HFFc6 (cell line): ENCODE results near the gene MRPL32. TPM values are rescaled to one million over a fixed set of nuclear protein-coding genes. Genes with fewer than 3 reads are reported as not detected.

Source experiments
- DNase-seq: peaks from one replicate; pipeline ENCODE4 v3.0.0-alpha.2; 2018
- H3K27ac Mint-ChIP-seq: 2 replicates; pipeline ENCODE4 v1.8.0; 2020; ENCODE audit warnings: mild to moderate bottlenecking, mixed read lengths
- H3K27me3 Mint-ChIP-seq: 2 replicates; pipeline ENCODE4 v1.8.0; 2021; ENCODE audit warnings: mild to moderate bottlenecking, moderate library complexity, mixed read lengths; ENCODE audit not compliant: insufficient read depth
- H3K36me3 Mint-ChIP-seq: 2 replicates; pipeline ENCODE4 v1.8.0; 2021; ENCODE audit warnings: low read depth, mixed read lengths
- H3K4me1 Mint-ChIP-seq: 2 replicates; pipeline ENCODE4 v1.8.0; 2020; ENCODE audit warnings: low read depth, mixed read lengths
- H3K4me3 Mint-ChIP-seq: 2 replicates; pipeline ENCODE4 v1.8.0; 2020; ENCODE audit warnings: mild to moderate bottlenecking, moderate library complexity, mixed read lengths
- H3K9me3 Mint-ChIP-seq: 2 replicates; pipeline ENCODE4 v1.8.0; 2020; ENCODE audit warnings: mild to moderate bottlenecking, mixed read lengths
- CTCF ChIP-seq: fragments of 200-600 bp; sonication (generic); IDR thresholded peaks from 2 replicates; pipeline ENCODE4 v1.5.0; 2021; ENCODE audit warnings: antibody characterized with exemption, mild to moderate bottlenecking
- total RNA-seq, 6 experiments: library from RNA; stranded (reverse); fragmentation: NEBNext Ultra II Directional; extraction: Animal tissue kit (Norgen Biotek cat#: 25700); gene quantifications; 2 replicates in 1 of 6; 3 replicates in 5 of 6; pipeline ENCODE4 v1.2.3, GENCODE V29; 2021

MRPL32 gene
- total RNA-seq, 6 experiments from 2014 or later = 49.2 to 69.6 (median 58.8) TPM

DNA sequence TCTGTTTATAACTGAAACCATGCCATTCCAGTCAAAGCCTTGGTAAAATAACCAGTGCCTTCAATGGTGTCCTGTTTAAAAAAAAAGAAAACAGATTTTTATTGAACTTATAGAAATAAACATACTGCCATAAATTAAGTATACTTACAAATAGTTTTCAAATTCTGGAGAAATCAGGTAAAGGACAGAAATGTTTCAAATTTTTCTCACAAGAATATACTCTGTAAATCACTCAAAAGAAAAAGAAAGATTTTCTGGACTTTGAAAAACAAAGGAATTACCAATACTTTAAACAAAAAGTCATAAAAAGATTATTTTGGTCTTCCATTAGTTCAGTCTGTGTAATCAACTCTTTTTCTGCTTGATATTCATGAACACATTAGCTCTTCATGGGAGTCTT is 23.9 kb downstream of the MRPL32 start:
- no peak for TF ChIP-seq CTCF
- peaks cover 10% of the 10 kb centered on the region; the same call in 1 of the 2 replicates for H3K27me3 Mint-ChIP-seq
- no peaks in the 10 kb centered on the region for H3K36me3 Mint-ChIP-seq
- no peak overlapping the region for H3K4me3 Mint-ChIP-seq
- H3K9me3 Mint-ChIP-seq = no peaks in the 10 kb centered on the region
- no peak for DNase-seq
- H3K4me1 Mint-ChIP-seq = no peaks in the 10 kb centered on the region
- no peak overlapping the region for H3K27ac Mint-ChIP-seq

GRCh38 chr7:42959549-42959948 is 27.4 kb downstream of the MRPL32 start:
- Mint-ChIP-seq H3K4me1 (no peaks in the 10 kb centered on the region), H3K4me3 (no peak overlapping the region)
- no peak for TF ChIP-seq CTCF

GRCh38 chr7:42960762-42961161 is 28.6 kb downstream of the MRPL32 start:
- H3K4me1 Mint-ChIP-seq = no peaks in the 10 kb centered on the region
- H3K36me3 Mint-ChIP-seq = no peaks in the 10 kb centered on the region
- TF ChIP-seq CTCF = no peak
- H3K27me3 Mint-ChIP-seq = peaks cover 12% of the 10 kb centered on the region
- no peaks in the 10 kb centered on the region for H3K9me3 Mint-ChIP-seq
- DNase-seq = no peak
- H3K4me3 Mint-ChIP-seq = no peak overlapping the region
- no peak overlapping the region for H3K27ac Mint-ChIP-seq

More at GRCh38 chr7:42959549-42959948, 27.4 kb downstream of the MRPL32 start:
- Mint-ChIP-seq H3K36me3 (no peaks in the 10 kb centered on the region), H3K9me3 (no peaks in the 10 kb centered on the region), H3K27me3 (peaks cover 12% of the 10 kb centered on the region), H3K27ac (no peak overlapping the region)
- no peak for DNase-seq

DNA sequence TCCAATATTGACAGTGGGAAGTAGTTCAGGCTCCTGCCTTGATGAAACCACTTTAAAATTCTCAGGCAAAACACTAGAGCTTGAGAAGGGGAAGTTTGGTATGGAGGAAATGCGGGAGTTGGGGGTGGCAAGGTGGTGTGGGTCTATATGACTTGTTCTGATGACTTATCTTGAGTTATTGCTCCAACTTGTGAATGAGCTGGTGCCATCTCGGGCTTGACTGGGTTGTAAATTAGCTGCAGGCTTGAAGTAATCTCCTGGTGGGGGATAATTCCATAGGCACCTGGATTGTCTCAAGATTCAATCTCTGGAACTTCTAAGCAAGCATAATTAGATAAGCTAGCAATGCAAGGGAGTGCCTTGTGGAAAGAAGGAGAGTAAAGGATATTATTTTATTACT is 29.0 kb downstream of the MRPL32 start:
- Mint-ChIP-seq H3K27me3 (peaks cover 12% of the 10 kb centered on the region), H3K36me3 (no peaks in the 10 kb centered on the region), H3K4me1 (no peaks in the 10 kb centered on the region), H3K27ac (no peak overlapping the region), H3K4me3 (no peak overlapping the region), H3K9me3 (no peaks in the 10 kb centered on the region)
- TF ChIP-seq CTCF = no peak
- DNase-seq = no peak

GRCh38 chr7:42964293-42964692 is 32.1 kb downstream of the MRPL32 start:
- H3K27ac Mint-ChIP-seq = no peak overlapping the region
- H3K9me3 Mint-ChIP-seq = no peaks in the 10 kb centered on the region
- DNase-seq = no peak
- TF ChIP-seq CTCF = no peak
- peaks cover 9% of the 10 kb centered on the region for H3K27me3 Mint-ChIP-seq
- H3K4me3 Mint-ChIP-seq = no peak overlapping the region
- no peaks in the 10 kb centered on the region for H3K36me3 Mint-ChIP-seq
- no peaks in the 10 kb centered on the region for H3K4me1 Mint-ChIP-seq
